Stimulated activated CD4-positive, alpha-beta T cell treated with anti-CD3 and anti-CD28 coated beads, Interleukin-4, amount 100 ng/mL, for 1 hour (primary cell): ENCODE measurements around the gene MUCL3.
"Not testable (repeated sequence)": the region's sequence is repeated elsewhere in the genome, so short reads cannot be mapped to it uniquely, and the experiment has no call there.

Experiments used
- DNase-seq: peaks from one replicate; pipeline ENCODE4 v3.0.0-alpha.2; 2020

Gene MUCL3

DNA sequence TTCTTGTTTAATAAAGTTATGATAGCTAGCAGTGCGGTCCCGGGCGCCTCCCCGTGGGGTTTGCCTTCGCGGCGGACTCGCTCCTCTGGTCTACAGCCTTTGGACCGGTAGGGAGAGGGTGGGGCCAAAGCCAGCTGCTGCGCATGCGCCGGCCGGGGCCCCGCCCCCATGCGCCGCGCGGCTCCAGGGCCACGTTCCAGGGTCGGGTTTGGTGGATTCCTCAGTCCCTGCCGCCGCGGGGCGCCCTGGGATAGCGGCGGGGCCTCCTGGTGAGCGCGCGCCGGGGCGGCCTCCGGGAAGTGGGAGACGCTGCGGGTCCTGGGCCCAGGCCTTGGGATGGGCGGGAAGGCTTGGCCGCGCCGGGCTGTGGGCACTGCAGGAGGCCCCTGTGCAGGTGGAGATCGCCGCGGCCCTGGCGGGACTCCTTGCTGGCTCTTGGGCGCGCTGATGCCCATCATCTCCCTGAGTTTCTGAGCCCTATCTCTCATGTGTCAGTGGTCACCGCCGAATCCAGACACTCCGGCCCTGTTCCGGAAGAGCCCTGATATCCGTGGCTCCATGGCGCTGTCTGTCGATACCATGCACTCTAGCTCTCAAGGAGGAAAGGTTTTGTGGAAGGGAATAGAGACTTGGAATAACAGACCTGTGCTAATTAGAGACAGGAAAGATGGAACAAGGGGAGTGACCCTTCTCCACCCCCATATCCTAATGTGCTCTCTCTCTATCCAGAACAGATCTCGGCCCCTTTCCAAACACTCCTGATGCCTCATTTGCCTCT, 26.5 kb upstream of the MUCL3 start, which contains the start of gene VARS2:
Gene VARS2, plus strand, starts transcription at position 163 of the 778 bp plus-strand sequence. Its CDS starts 599 bp downstream, at position 762.
- peak; percentile 83 for DNase-seq

- no peak for DNase-seq
Observed at GRCh38 chr6:30914854-30915590, 25.8 kb upstream of the MUCL3 start.

GRCh38 chr6:30915591-30915946, 25.2 kb upstream of the MUCL3 start:
- DNase-seq: no peak

DNA sequence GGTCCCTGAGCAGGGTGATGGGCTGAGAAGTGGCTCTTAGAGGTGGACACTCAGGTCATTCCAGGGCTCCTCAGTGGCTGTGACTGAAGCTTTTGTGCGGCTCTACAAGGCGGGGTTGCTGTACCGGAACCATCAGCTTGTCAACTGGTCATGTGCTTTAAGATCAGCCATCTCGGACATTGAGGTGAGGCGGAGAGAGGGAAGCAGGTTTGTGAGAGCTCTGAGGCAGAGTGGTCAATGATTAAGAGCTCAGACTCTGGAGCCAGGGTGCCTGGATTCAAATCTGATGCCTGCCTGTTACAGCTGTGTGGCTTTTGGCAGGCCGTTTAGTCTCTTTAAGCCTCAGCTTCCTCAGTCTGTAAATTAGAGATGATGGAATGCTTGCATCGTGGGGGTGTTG, 23.7 kb upstream of the MUCL3 start:
- DNase-seq: no peak

GRCh38 chr6:30917487-30917886, 23.3 kb upstream of the MUCL3 start:
- DNase-seq: no peak

- no peak for DNase-seq
Observed at GRCh38 chr6:30918670-30919069, 22.1 kb upstream of the MUCL3 start.

- no peak for DNase-seq
Observed at GRCh38 chr6:30922447-30922852, 18.3 kb upstream of the MUCL3 start.

DNA sequence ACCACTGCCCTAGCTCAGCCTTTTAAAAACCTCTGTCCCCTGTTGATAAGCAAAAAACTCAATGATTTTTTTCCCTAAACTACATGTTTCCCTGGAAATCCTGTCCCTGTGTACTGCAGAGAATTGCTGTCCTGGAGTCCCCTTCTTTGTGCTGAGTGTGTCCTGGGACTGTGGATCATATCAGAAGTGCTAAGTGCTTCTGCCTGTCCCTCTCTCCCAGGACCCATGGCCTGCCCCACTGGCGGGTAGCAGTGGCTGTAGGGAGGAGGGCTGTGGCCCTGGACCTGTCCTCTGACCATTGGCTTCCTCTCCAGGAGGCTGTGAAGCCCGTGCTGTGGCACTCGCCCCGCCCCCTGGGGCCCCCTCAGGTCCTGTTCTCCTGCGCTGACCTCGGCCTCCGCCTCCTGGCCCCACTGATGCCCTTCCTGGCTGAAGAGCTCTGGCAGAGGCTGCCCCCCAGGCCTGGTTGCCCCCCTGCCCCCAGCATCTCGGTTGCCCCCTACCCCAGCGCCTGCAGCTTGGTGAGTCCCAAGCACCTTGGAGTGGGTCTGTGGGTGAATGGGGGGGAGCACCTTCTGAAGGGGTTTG, 16.6 kb upstream of the MUCL3 start:
- DNase-seq: not testable (repeated sequence)

GRCh38 chr6:30926644-30927043, 14.1 kb upstream of the MUCL3 start:
- no peak for DNase-seq

DNA sequence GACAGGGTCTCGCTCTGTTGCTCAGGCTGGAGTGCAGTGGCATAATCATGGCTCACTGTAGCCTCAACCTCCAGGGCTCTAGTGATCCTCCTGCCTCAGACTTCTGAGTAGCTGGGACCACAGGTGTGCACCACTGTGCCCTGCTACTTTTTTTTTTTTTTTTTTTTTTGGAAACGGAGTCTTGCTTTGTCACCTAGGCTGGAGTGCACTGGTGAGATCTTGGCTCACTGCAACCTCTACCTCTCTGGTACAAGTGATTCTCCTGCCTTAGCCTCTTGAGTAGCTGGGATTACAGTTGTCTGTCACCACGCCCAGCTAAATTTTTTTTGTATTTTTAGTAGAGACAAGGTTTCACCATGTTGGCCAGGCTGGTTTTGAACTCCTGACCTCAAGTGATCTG, 13.7 kb upstream of the MUCL3 start:
- not testable (repeated sequence) for DNase-seq

DNA sequence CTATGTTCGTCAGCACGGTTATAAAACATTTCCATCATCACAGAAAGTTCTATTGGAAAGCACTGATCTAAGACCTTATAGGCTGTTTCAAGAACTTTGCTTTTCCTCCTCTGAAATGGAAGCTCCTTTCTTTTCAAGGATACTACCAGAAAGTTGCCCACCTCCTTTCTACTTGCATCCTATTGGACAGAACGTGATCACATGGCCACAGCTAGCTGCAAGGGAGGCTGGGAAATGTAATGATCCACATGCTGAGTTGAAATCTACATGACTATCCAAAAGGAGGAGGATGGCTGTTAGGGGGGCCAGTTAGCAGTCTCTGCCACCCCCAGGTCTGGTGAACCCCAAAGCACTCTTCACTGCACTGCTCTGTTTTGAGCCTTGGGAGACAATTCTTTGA, 12.1 kb upstream of the MUCL3 start:
- DNase-seq: no peak

DNA sequence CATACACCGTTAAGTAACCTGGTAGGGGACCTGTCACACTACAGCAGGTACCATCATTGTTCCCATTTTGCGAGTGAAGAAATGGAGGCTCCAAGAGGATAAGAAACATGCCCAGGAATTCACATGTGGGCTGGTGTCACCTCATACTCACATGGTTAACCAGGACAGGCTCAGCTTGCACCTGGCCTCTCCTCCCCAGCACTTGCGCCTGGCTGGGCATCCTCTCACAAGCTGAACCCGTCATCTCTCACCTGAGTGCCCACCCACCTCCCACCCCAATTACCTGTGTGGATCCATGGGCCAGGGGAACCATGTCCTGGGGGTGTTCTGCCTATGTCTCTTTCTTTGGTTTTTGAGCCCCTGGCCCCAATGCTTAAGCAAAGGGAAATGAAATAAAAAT, 10.3 kb upstream of the MUCL3 start:
- DNase-seq: no peak

DNA sequence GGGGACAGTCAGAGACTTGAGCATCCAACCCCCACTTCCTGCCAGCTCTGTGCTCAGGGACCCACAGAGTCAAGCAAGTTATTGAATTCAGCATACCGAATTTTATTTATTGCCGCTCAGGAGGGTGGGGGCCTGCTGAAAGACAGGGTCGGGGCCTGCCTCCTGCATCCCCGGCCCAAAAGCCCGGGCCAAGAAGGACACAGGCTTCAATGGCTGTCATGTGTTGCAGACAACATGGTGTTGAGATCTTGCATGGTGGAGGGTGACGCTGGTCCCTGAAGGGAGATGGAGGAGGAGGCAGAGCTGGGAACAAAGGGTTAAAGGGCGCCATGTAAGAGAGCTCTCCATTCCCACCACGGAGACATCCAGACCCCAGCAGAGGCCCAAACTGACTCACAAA, 9.5 kb upstream of the MUCL3 start:
- no peak for DNase-seq

GRCh38 chr6:30931969-30932645, 8.7 kb upstream of the MUCL3 start, which contains the start of gene SFTA2:
Gene SFTA2, minus strand, starts transcription at chr6:30932170. Its CDS starts 74 bp downstream, at chr6:30932096.
- DNase-seq: no peak

- no peak for DNase-seq
Observed at GRCh38 chr6:30932665-30933365, 8.0 kb upstream of the MUCL3 start.

- DNase-seq: no peak
Observed at GRCh38 chr6:30935018-30935417, 5.8 kb upstream of the MUCL3 start.

GRCh38 chr6:30937265-30937664, 3.5 kb upstream of the MUCL3 start:
- DNase-seq: no peak

GRCh38 chr6:30938730-30939129, 2.0 kb upstream of the MUCL3 start:
- DNase-seq: no peak

- no peak for DNase-seq
Observed at GRCh38 chr6:30939473-30939872, 1.3 kb upstream of the MUCL3 start.

- no peak for DNase-seq
Observed at GRCh38 chr6:30942338-30943060, 1.7 kb downstream of the MUCL3 start.

DNA sequence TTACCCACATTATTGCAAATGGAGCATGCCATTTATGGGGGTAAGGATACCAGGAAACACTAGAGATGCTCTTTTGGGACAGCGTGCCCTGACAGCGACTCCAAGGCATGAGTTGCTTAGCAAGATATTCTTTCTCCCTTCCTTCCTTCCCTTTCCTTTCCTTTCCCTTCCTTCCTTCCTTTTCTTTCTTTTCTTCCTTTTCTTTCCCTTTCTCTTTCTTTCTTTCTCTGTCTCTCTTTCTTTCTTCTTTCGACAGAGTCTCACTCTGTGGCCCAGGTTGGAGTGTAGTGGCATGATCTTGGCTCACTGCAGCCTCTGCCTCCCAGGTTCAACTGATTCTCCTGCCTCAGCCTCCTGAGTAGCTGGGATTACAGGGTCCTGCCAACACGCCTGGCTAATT, 3.3 kb downstream of the MUCL3 start:
- DNase-seq: no peak

DNA sequence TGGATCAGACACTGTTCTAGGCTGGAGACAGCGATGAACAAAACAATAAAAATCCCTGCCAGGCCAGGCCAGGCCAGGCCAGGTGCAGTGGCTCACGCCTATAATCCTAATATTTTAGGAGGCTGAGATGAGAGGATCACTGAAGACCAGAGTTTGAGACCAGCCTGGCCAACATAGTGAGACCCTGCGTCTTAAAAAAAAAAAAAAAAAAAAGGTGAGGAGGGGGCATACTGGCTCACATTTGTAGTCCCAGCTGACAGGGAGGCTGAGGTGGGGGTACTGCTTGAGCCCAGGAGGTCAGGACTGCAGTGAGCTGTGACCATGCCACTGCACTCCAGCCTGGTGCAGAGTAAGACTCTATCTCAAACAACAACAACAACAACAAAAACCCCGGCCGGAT, 4.5 kb downstream of the MUCL3 start:
- DNase-seq: no peak
